Ammon's horn (tissue), 1 donor: ENCODE results near the gene DNAH17.

Experiments
- DNase-seq: peaks from one replicate; pipeline ENCODE4 v3.0.0-alpha.2; 2016; ENCODE audit warnings: low spot score

Gene DNAH17

DNA sequence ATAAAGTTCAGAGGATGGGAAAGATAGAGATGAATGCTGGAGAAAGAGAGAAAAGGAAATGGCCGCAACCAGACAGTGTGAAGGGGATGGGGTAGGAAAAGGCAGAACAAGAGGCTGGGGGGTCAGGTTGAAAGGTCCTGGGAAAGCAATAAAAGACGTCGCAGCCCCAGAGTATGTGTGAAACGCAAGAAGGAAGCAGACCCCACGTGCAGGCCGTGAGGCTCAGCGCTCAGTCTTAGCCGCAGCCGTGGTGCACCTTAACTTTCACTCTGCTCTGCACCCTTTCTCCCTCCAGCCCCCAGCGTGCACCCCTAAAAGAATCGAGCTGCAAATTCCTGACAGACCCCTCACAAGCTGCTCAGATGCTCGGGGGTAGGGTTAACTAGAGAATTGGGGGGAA, 1.9 kb downstream of the DNAH17 start:
- no peak for DNase-seq

GRCh38 chr17:78573955-78574354, 3.2 kb downstream of the DNAH17 start:
- no peak for DNase-seq

DNA sequence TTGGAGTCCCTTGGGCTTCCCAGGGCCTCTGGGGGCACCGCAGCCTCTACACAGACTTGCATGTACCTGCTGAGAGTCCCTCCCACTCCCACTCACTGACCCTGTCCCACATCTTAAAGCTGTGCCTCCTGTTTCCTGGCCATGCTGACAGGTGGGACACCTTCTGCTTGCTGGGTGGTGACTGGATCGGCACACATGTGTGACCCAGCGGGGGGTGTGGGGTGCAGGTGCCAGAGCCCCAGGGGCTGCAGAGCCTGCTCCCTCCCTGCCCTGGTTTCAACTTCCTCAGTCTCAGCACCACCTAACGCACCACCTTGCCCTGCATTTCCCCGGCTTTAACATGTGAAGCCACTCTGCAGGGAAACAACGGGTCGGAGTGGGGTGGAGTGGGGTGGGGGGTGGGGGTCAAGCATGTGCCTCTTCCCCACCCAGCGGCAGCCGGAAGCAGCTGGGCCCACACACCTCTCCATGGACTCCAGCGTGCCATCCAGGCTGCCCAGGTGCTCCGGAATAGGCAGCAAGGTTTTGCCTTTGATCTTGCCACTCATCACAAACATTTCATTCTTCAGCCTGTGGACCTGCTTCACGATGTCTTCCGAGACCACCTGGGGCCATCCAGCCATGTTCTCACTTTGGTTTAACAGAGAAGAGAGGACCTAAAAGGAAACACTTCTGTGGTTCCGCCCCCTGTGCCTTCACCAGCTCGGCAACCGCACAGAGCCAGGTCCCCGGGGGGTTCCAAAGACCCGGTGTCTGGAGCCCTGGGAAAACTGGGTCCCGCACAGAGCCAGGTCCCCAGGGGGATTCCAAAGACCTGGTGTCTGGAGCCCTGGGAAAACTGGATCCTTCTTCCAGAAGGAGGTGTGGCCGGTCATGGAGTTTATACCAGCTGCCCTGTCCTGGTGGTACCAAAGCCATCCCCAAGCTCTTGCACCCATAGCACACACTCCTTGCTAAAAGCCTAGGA, 4.7 kb downstream of the DNAH17 start:
- DNase-seq, result no peak

DNA sequence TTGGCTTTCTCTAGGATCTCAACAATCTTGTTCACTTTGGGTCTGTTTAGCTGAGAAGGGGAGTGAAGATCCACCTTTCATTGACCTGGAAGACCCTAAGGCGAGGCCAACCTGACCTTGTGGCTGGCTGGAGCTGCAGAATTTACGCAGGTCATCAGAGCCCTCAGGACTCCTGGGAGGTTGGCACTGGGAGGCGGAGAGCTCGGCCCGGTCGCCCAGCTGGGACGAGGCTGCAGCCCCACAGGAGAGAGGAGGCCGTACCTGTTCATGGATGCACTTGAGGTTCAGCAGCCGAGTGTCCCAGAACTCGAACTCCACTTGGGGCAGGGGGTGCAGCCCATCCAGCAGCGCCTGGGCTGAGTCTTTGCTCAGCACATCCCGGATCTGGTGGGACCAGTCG, 5.9 kb downstream of the DNAH17 start:
- DNase-seq, result no peak

- no peak for DNase-seq
Measured at GRCh38 chr17:78568494-78569115, 8.6 kb downstream of the DNAH17 start.

- no peak for DNase-seq
Measured at GRCh38 chr17:78567991-78568390, 9.2 kb downstream of the DNAH17 start.

DNA sequence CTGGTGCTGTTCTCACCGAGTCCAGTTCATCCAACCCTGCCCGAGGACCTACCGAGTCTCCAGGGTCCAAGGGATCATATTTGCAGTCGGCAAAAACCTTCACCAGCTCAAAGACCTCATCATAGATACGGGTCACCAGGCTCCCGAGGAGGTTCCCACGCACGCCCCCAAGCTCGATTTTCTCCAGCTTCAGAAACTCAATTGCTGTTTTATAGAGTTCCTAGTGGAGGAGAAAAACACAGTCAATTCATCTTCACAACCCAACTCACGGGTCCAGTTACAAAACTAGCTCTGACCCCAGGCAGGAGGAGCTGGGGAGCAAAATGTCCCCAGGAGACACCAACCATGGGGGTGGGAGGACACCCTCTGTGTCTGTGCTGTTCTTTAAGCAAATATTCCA, 10.2 kb downstream of the DNAH17 start:
- DNase-seq, result no peak

GRCh38 chr17:78563189-78564145, 13.7 kb downstream of the DNAH17 start:
- no peak for DNase-seq

DNA sequence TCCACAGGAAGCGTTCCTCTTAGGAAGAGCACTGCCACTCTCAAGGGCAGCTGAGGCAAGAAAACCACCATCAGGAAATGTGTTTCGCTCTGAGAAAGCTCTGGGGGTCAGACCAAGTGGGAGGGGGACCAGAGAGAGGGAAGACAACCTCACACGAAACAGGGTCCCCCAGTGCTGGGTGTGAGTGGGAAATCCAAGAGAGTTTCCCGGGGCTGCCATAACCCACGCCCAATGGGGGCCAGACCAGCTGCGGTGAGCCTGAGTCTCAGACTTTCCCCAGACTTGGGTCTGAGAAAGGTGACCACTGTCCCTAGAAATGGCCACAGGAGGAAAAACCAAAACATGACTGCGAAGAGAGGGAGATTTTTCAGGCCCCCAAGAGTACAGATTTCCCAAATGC, 14.5 kb downstream of the DNAH17 start:
- DNase-seq, result no peak

DNA sequence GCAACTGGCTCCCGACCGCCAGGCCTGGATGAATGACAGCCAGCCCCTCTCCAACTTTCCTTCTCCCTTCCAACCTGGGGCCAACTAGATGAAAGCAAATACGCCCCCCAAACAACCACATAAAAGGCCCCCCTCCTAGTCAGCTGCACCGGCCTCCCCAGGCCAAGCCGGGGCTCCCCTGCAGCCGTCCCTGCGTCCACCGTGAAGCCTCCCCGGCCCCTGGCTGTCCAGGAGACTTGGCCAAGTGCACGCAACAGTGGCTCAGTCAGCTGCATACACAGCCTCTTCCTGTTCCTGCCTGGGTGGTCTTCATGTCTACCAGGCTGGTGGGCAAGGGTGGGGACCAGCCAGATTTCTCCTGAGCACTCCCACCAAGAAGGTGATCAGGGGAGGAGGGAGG, 16.0 kb downstream of the DNAH17 start:
- DNase-seq, result no peak

DNA sequence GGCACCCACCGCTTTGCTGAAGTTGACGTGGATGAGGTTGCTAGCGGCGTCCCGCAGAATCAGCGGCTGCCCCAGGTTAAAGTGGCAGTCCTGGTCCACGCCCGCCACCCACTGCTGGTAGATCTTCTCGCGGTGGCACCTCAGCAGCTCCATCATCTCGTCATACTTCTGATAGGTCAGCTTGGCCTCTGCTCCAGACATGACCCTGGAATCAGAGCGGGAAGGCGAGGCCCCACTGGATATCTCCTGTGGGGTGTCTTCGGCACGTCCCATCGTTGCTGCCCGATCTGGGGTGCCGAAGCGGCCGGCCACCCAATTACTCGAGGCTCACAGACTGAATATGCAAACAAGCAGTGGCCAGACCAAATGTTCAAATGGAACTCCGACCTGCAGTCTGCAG, 16.5 kb downstream of the DNAH17 start:
- no peak for DNase-seq

DNA sequence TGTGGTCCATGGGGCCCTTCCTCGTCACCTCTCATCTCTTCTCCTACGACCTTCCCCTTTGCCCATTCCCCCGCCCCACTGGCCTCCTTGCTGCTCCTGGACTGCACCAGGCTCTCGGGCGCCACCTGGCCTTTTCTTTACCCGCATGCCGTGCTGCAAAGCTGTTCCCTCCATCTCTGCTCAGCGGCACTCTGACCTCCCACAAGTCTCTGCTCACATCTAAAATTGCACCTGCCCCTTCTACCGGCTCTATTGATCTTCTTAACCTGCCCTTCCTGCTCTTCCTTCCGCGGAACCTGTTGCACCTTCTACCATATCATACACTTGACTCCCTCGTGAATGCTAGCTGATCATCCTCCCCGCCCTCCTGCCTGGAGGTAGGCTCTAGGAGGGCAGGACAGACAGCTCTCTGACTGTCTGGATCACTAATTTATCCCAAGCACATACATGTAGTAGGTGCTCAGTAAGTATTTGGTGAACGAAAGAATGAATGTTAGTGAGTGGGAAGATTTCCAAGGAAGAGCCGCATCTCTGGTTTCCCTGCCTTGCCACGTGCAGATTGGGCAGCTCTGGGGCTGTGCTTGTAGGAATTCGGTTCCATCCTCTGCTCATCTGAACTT, 17.3 kb downstream of the DNAH17 start:
- DNase-seq, result no peak

DNA sequence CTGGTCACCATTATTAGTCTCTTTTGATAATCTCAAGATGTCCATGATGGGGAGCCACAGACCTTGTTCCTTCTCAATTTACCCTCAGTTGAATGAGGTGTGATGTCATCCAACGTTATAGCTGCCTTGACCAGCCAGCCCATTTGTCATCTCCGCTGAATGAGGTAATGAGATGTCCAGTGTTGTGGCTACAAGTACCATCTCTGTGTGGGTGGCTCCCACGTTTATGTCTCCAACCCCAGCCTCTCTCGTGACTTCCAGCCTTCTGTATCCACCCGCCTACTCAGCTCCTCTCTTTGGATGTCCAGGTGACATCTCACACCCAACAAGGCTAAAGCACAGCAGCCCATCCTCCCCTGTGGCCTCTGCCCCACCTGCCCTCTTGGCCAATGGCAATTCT, 18.2 kb downstream of the DNAH17 start:
- no peak for DNase-seq

DNA sequence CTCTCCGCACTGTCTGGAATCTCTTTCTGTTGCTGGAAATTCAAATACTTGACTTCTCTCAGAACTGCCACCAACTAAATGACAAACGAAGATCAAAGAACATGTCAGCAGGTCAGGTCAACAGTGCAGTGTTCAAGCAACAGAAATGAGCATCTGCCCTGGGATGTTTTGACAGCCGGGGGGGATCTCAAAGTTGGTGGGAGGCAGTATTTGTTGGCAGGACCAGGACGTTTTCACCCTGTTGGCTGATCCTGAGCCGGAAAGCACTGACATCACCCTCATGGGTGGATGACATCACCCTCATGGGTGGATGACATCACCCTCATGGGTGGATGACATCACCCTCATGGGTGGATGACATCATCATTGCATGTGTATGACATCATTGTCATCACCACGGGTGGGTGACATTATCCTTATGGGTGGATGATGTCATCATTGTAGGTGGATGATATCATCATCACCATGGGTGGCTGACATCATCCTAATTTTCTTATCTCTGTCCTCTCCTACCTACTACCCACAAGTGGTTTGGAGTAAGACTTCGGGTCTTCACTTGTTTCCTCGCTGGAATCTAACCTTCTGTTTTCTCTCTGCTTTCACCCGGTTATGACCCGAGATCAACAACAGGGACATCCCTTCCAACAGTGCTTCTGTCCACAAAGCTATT, 18.9 kb downstream of the DNAH17 start:
- DNase-seq, result no peak

- DNase-seq, result no peak
Measured at GRCh38 chr17:78557598-78558039, 19.6 kb downstream of the DNAH17 start.

DNA sequence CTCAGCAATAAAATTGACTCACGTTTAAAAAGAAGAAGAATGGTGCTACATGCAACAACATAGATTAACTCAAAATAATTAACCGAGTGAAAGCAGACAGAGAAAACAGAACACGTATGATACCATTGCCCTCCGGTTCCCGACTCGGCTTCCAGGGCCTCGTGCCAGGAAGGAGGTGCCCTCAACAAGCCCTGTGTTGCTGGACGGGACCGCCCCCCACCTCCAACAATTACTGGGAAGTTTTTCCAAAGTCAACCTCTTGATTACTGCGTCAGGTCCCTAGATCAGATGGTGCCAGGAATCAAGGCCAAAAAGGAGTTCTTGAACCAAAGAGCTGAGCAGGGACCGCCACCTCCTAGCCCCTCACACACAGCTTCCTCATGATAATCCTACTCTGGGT, 20.4 kb downstream of the DNAH17 start:
- DNase-seq, result no peak

DNA sequence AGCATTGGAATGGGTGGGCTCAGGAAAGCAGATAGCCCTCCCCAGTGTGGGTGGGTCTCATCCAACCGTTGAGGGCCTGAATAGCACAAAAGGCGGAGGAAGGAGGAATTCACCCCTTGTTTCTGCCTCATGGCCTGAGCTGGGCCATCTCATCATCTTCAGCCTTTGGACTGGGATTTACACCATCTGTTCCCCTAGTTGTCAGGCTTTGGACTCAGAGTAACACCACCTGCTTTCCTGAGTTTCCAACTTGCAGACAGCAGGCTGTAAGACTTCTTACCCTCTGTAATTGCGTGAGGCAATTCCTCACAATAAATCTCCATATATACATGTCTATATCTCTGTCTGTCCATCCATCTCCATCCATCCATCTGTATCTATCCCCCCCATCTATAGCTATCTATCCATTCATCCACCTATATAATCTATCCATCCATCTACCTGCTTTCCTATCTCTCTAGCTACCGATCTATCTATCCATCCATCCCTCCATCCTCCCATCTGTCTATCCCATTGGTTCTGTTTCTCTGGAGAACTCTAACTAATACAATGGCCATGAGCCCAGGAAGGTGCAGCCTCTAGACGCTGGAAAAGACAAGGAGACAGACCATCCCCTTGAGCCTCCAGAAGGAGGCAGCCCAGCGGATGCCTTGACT, 21.3 kb downstream of the DNAH17 start:
- no peak for DNase-seq

DNA sequence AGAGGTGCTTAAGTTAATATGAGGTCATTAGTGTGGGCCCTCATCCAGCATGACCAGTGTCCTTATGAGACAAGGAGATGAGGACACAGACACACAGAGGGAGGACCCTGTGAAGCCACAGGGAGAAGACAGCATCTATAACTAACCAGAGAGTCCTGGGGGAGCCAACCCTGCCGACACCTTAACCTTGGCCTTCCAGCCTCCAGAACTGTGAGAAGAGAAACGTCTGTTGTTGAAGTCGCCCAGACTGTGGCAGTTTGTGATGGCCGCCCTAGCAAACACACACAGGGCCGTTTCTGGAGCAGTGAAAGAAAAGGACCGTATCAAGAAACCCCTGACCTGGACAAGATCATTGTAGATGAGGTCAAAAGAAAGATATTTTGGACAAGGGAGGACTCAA, 26.7 kb downstream of the DNAH17 start:
- no peak for DNase-seq

- DNase-seq, result no peak
Measured at GRCh38 chr17:78548725-78549124, 28.5 kb downstream of the DNAH17 start.

GRCh38 chr17:78547035-78547434, 30.2 kb downstream of the DNAH17 start:
- DNase-seq, result no peak

- no peak for DNase-seq
Measured at GRCh38 chr17:78546476-78546875, 30.7 kb downstream of the DNAH17 start.
